NCI-H526 treated with DMSO at 0.1 percent for 48 hours (cell line): ENCODE measurements around the gene CCDC150.
"Not testable (repeated sequence)": the region's sequence is repeated elsewhere in the genome, so short reads cannot be mapped to it uniquely, and the experiment has no call there.

Experiments used
- DNase-seq: peaks from one replicate; lab custom pipeline; 2025; lab: John Stamatoyannopoulos, UW

Gene CCDC150

DNA sequence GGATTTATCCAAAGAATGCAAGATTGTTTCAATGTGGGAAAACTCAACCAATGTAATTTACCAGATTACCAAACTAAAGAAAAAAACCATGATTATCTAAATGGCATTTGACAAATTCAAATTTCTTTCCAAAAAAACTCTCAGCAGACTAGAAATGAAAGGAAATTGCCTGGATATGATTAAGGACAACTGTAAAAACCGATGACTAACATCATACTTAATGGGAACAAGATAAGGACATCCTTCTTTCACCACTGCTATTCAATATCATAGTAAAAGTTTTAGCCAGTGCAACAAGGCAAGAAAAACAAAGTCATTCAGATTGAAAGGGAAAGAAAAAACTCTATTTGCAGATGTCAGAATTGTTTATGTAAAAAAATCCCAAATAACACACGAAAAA, 4.4 kb upstream of the CCDC150 start:
- DNase-seq, result no peak

DNA sequence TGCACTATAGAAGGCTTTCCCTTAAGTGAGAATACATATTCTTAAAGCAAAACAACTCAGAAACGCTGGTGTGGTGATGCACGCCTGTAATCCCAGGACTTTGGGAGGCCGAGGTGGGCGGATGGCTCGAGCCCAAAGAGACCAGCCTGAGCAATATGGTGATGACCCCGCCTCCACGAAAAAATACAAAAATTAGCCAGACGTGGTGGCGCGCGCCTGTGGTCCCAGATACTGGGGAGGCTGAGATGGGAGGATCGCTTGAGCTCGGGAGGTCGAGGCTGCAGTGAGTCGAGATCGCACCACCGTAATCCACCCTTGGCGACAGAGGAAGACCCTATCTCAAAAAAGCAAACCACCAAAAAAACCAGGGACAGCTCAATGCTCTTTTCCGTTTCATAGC, 750 bp upstream of the CCDC150 start:
- DNase-seq, result no peak

DNA sequence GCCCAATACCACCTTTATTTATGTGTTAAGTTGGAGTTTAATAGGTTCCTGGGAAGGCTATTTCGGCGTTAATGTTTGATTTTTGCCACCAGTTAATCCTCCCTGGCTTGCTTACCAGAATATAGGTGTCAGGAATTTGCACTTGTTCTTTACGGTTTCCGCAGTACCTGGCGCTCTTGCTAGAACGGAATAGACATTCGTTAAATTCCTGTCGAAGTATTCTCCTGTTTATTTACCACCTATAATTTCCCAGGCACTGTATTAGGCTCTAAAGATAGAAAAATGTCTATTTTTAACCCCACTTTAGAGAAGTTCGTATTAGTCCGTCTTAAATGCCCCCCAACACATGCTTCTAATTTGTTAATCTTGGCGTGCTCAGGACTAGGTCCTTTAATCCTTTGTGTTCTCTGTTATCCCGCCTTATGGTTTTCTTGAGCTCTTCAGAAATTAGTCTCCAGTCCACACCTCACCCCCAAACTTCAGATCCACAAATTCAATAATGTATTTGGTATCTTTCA, 575 bp downstream of the CCDC150 start:
- peak; percentile 58 for DNase-seq

DNA sequence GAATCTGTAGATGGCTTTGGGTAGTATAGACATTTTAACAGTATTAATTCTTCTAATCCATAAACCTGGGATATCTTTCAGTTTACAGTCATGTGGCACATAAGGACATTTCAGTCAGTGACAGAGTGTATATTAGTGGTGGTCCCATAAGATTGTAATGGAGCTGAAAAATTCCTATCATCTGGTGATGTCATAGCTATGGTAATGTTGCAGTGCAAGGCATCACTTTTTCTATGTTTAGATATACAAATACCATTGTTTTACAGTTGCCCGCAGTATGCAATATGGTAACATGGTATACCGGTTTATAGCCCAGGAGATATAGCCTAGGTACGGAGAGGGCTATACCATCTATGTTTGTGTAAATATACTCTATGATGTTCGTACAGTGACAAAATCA, 9.7 kb downstream of the CCDC150 start:
- no peak for DNase-seq

DNA sequence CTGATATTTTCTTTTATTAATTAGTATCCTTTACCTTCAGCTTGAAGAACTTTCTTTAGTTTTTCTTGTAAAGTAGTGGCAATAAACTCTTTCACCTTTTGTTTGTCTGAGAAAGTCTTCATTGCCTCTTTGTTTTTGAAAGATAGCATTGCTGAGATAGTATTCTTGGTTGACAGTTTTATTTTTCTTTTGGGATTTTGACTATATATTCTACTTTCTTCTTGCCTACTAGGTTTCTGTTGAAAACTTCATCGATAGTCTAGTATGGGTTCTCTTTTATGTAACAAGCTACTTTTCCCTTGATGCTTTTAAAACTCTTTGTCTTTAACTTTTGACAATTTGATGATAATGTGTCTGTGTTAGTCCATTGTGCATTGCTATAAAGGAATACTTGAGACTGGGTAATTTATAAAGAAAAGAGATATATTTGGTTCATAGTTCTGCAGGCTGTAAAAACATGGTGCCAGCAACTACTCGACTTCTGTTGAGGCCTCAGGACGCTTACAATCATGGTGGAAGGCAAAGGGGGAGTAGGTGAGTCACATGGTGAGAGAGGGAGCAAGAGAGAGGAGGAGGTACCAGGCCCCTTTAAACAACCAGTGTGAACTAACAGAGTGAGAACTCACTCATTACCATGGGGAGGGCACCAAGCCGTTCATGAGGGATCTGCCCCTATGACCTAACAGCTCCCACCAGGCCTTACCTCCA, 12.0 kb downstream of the CCDC150 start:
- DNase-seq, result no peak

DNA sequence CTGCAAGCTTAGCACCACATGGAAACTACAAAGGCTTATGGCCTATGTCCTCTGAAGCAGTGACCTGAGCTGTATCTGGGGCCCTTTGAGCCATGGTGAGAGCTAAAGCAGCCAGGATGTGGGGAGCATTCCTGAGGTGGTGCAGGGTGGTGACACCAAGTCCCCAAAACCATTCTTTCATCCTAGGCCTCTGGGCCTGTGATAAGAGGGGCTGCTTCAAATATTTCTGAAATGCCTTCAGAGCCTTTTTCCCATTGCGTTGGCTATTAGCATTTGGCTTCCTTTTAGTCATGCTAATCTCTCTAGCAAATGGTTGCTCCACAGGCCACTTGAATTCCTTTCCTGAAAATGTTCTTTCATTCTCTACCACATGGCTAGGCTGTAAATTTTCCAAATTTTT, 13.4 kb downstream of the CCDC150 start:
- no peak for DNase-seq

DNA sequence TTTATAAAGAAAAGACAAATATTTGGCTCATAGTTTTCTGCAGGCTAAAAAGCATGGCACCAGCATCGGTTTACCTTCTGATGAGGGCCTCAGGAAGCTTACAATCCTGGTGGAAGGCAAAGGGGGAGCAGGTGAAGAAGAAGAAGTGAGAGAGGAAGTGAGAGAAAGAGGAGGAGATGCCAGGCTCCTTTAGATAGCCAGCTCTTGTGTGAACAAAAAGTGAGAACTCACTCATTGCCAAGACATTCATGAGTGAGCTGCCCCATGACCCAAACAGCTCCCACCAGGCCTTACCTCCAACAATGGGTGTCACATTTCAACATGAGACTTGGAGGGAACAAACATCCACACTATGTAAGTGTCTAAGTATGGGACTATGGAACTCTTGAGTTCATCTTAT, 14.3 kb downstream of the CCDC150 start:
- DNase-seq, result no peak

DNA sequence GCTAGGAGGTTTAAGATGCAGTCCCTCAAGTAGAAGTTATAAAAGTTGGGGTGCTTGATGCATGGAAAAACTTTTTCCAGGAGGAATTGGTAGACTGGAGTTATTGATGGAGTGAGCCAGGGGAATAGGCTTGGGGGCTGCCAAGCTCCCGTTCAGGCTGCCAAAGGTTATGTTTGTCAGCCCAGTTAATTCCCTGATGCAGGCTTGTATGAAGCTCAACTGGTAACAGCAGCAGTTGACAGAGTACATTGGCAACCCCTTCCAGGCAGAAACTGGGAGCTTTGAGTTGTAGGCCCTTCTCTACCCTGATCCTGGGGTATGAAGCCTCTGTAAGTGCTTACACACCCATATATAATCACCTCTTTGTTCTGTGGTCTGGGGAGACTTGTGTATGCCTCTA, 16.2 kb downstream of the CCDC150 start:
- DNase-seq, result no peak

DNA sequence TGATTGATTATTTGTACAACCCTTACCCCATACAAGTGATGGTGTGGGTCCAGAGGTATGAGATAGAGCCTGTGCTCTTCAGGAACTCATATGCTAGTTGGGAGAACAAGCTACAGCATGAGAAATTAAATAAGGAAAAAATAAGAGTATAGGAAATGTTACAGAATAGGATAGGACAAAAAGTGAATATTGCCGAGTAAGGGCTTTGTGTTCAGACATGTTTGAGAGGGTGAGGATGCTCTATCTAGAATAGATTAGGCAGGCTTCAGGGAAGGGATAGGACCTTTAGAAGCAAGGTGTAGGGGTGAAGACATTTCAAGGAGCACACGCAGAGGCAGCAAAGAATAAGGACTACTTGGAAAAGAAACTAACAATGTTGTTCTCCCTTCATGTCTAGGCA, 17.8 kb downstream of the CCDC150 start:
- no peak for DNase-seq

DNA sequence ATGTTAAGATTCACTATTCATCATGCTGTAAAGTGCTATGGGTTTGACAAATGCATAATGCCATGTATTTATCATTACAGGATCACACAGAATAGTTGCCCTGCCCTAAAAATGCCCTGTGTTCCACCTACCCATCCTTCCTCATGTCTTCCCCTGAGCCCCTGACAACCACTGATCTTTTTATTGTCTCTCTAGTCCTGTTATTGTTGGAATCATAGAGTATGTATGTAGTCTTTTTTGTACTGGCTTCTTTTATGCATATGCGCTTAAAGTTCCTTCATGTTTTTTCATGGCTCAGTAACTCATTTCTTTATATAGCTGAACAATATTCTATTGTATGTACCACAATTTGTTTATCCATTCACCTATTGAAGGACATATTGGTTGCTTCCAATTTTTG, 20.3 kb downstream of the CCDC150 start:
- no peak for DNase-seq

DNA sequence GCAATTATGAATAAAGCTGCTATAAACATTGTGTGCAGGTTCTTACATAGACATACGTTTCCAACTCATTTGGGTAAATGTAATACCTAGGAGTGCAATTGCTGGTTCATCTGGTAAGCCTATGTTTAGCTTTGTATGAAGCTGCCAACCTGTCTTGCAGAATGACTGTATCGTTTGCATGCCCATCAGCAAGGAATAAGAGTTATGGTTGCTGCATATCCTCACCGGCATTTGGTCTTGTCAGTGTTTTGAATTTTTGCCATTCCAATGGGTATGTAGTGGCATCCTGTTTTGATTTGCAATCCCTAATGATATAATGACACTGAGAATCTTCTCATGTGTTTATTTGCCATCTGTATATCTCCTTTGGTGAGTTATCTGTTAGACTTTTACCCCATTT, 20.7 kb downstream of the CCDC150 start:
- DNase-seq, result no peak

DNA sequence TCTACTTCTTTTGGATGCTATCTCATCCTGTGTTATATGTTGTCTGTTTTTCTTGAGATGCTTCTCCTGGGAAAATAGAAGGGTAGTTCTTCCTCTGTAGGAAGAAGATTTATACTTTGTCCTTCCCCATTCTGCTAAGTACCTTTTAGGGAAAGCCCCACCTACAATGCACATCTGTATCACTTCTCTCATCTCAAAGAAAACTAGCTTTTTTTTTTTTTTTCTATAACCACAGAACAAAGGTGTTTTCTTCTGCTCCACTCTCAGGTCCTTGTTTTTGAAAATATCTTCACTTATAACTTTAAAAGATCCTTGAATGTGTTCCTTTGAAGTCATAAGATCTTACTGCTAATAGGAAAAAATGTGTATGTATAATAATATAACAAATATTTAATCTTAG, 30.8 kb downstream of the CCDC150 start:
- no peak for DNase-seq

DNA sequence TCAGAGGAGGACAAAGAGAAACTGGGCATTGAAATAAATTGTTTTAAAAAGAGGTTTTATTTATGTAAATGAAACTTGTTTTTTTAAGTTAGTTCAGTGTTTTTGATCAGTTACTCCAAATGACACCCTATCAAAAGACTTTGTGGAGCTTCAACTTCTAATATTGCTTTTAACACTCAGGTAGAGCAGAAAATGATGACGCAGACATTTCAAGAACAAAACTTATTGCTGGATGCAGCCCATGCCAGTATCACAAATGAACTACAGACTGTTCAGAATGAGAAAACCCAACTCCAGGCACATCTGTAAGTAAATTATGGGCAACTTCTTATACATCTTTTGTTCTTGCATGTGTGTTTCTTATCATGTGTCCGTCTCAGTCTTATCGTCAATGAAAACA, 36.4 kb downstream of the CCDC150 start:
- no peak for DNase-seq

DNA sequence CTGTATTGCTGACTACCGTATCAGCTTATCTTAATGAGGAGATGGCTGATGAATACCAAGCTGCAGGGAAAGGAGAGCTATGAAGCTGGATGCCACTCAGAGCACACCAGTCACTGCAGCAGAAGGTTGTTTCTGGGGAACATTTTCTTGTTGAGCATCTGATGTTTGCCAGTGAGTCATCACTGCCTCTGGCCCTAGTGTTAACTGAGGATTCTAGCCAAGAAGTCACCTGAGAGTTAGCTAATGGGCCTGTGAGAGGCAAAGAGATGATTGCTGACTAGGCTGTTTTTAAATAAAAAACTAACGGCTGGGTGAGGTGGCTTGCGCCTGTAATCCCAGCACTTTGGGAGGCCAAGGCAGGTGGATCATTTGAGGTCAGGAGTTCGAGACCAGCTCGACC, 37.9 kb downstream of the CCDC150 start:
- DNase-seq, result no peak

DNA sequence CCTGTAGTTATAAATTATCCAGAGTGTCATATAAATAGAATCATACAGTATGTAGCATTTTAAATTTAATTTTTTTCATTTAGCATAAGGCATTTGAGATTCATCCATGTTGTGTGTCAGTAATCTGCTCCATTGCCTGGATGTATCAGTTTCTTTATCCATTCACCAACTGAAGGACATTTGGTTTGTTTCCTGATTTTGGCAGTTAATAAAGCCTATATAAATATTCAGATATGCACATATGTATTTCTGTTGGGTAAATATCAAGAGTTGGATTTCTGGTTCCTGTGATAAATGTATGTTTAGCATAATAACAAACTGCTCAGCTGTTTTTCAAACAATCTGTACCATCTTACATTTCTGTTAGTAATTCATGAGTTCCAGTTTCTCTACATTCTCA, 39.9 kb downstream of the CCDC150 start:
- no peak for DNase-seq

DNA sequence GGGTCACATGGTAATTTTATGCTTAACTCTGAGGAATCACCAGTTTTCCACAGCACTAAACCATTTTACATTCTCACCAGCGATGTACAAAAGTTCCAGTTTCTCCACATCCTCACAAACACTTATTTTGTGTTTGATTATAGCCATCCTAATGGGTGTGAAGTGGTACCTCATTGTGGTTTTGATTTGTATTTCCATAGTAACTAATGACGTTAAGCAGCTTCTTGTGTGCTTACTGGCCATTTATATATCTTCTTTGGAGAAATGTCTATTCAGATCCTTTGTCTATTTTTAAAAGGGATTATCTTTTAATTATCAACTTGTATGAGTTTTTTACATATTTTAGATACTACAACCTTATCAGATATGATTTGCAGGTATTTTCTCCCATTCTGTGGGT, 42.0 kb downstream of the CCDC150 start:
- DNase-seq, result no peak

DNA sequence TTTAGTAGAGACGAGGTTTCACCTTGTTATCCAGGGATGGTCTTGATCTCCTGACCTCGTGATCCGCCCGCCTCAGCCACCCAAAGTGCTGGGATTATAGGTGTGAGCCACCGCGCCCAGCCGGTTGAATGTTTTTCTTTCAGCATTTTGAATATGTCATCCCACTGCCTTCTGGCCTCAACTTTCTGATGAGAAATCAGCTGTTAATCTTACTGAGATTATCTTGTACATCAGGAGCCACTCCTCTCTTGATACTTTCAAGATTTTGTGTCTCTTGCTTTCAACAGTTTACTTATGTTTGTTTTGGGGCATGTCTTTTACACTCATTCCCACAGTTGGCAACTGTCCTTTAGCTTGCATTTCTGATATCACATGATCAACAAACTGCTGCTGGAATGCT, 46.3 kb downstream of the CCDC150 start:
- no peak for DNase-seq

DNA sequence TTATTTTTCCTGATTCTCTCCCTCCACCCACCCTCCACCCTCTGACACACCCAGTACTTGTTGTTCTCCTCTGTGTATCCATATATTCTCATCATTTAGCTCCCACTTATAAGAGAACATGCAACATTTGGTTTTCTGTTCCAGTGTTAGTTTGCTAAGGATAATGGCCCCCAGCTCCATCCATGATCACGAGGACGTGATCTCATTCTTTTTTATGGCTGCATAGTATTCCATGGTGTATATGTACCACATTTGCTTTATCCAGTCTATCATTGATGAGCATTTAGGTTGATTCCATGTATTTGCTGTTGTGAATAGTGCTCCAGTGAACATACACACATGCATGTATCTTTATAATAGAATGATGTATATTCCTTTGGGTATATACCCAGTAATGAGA, 47.2 kb downstream of the CCDC150 start:
- not testable (repeated sequence) for DNase-seq

DNA sequence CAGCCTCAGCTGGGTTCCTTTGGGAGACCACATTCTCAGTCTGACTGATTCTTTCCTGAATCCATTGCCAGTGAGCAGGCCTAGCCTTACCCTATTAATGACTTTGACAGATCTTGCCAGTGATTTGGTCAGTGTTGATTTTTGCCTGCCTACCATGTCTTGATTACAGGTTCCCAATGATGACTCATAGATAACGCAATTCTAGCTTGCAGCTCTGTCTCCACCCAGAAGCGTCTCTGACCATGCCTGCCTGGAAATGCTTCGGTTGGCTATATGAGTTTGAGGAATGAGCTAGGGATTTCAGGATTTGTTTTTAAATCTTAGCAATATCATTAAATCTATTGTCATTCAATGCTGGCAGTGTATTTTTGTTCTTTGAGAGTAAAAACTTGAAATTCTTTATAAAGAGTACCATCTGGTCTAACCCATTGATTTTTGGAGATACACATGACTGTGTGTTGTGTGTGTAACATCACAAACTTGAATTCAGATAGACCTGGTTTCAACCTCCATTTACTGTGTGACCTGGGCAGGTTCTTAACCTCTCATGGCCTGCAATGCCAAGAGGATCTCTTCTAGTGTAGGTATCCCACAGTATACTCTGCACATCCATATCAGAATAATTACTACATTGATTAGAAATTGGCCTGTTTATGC, 57.0 kb downstream of the CCDC150 start:
- no peak for DNase-seq

DNA sequence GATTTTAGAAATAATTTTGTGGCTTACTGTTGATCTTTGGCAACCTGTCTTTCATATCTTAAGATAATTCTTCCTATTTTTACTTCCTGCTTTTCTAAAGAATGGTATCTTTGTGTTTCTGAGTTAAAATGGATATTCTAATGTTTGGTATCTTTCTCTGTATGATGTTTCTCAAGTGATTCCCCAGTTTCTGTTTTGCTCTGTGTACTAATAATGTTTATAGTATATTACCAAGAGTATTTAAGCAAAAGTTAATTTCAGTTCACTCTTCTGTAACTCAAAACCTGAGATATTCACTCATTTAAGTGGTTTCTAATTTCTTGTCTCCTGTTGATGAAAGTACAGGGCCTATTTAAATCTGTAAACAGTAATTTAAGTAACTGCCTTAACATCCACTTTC, 58.3 kb downstream of the CCDC150 start:
- no peak for DNase-seq

DNA sequence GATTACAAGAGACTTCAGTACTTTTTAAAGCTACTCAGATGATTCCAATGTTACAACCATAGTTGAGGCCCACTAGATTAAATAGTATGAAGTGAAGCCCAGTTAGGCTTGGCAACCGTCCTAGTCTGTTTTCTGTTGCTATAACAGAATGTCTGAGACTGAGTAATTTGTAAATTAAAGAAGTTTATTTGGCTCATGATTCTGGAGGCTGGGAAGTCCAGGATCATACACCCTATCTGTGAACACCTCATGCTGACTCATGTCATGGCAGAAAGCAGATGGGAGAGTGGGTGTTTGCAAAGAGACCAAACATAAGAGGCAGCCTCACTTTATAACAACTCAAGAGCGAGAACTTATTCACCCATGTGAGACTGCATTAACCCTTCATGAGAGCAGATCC, 63.1 kb downstream of the CCDC150 start:
- no peak for DNase-seq

DNA sequence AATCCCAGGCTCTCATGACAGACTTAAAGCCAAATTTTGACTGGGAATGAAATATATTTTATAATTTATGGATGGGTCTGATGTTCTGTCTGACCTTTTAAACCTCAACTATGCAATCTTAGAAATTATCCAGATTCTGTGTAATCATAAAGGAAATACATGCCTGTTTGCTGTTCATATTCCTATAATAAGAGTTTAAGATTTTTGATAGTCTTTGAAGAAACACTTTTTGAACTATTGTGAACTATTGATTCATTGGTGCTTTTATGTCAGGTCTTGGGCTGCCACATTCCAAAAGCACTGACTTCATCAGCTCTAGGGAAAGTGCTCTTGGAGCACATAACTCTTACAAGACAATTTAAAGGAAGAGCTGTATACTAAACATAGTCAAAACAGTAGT, 64.2 kb downstream of the CCDC150 start:
- DNase-seq, result no peak

DNA sequence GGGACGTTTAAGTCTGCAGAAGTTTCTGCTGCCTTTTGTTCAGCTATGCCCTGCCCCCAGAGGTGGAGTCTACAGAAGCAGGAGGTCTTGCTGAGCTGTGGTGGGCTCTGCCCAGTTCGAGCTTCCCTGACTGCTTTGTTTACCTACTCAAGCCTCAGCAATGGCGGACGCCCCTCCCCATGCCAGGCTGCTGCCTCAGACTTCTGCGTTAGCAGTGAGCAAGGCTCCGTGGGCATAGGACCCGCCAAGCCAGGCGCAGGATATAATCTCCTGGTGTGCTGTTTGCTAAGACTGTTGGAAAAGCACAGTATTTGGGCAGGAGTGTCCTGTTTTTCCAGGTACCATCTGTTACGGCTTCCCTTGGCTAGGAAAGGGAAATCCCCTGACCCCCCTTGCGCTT, 70.5 kb downstream of the CCDC150 start:
- not testable (repeated sequence) for DNase-seq

DNA sequence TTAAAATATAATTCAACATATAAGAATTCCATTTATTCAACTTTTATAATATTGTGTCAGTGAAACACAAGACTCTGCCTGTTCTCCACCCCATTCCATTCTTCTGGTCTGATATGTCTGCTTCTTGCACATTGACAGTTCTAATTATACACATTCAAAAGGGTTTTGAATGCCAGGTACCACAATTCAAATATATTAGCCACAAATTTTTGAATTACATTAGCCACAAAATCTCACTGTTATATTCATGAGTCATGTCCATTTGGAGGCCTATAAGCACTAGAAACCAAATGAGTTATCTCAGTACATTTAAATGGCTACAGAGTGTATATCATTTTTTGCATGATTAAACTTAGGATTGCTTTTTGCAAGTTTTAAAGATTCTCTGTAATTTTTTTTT, 72.1 kb downstream of the CCDC150 start:
- DNase-seq, result no peak
